HG03066 (cell line): Measurements from ENCODE around the gene FCN1.

Experiments used
- ATAC-seq: cut with Tn5 transposase; IDR thresholded peaks from one replicate; pipeline ENCODE4 v1.9.1; 2021; ENCODE audit warnings: low read depth; ENCODE audit not compliant: unreplicated experiment

Gene FCN1

DNA sequence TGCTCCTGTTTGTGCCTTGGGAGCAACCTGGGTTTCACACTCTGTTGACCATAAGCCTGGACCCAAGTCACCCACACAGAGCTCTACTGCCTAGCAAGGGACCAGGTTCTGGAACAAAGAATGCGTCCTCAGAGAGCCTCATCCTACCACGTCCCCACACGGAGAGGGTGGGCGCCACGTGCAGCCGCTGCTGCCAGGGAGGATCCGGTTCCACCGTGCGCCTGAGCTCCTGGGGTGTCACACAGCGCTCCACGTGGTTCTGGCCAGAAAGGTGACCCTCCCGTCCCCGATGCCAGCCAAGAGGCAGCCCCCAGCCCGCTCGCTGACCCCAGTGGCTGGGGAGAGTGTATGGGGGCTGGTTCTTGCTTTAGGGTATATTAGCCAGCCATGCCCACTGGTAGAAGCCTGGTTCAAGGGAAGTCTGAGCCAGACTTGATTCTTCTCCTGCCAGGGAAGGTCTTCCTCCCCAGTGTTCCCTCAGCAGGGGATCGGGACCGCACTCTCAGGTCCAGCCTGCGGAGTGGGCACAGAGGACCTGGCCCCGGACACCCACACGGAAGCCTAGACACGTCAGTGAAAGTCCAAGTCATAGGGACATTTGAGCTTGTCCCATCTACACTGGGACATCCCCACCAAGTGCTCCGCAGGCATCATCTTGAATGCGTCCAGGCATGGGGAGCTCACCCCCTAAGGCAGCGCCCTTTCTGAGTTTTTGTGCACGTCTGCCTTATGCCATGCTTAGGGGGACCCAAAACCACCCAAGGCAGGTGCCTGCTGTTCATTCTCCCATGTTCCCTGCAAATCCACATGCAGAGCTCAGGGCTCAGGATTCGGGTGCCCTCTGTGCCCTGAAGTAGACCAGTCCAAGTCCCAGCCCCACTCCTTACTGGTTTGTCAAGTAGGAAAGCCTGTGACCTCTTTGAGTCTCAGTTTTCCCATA is 2.4 kb downstream of the FCN1 start:
- ATAC-seq = no peak

DNA sequence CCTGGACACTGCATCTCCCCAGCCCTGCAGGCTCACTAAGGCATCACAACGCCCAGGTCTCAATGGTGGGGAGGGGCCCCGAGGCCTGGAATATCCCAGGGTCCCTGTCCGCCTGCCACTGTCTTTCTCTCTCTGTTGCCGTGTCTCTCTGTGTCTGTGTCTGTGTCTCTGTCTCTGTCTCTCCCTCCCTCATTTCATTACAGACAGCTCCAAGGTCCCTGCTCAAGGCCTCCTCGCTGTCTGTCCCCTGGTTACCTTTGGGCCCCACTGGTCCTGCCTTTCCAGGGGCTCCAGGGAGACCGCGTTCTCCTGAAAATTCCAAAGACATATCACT is 3.2 kb downstream of the FCN1 start:
- no peak for ATAC-seq

DNA sequence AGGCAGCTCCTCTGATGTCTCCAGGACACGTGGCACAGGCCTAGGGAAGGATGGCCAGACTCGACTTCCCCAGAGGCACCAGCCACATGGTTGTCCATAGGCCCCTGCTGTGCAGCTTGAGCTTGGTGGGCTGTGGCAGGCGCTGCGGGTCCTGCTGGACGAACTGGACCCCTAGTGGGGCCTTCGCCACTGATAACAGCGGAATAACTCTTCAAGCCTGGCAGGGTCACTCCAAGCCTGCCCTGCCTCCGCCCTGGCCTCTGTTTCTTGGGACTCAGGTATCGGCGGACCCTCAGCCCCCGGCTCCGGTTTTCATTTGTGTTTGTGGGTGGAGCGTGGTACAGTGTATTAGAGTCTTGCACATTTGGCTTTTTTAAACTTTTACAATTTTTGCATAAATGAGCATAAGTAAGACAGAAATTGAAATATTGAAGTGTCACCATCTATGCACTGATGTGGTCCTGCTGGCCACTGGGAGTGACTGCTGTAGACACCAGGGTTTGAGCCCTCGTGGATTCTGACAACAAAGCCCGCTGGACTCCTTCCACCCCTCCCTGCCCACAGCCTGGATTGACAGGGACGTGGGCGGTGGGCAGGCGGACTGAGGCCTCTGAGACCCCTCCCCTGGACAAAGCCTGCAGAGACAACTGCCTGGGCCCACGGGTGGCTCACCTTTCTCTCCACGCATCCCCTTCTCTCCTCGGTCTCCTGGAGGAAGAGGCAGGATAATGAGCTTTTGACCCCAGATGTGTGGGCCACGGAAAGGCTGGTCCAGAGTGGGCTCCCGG is 3.8 kb downstream of the FCN1 start:
- ATAC-seq = no peak

- ATAC-seq = no peak
Observed at GRCh38 chr9:134913041-134913712, 4.5 kb downstream of the FCN1 start.

- ATAC-seq = no peak
Observed at GRCh38 chr9:134912126-134912840, 5.4 kb downstream of the FCN1 start.

- no peak for ATAC-seq
Observed at GRCh38 chr9:134909511-134910481, 7.9 kb downstream of the FCN1 start.

GRCh38 chr9:134908524-134909309 is 9.0 kb downstream of the FCN1 start:
- ATAC-seq = no peak

DNA sequence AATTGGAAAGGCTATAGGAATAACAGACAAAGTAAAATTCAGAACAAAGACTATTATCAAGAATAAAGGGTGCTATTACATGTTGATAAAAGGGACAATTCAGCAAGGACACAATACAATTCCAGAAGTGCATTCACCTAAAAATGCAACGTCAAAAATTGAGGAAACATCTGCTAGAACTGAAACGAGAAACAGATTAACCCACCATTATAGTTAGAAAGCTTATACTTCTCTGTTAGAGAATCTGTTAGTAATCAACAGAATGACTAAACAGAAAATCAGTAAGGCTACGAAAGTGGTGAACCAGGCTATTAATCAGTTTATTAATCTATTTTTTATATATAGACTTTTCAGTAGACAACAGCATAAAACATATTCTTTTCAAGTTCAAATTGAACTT is 14.8 kb downstream of the FCN1 start:
- ATAC-seq = no peak

DNA sequence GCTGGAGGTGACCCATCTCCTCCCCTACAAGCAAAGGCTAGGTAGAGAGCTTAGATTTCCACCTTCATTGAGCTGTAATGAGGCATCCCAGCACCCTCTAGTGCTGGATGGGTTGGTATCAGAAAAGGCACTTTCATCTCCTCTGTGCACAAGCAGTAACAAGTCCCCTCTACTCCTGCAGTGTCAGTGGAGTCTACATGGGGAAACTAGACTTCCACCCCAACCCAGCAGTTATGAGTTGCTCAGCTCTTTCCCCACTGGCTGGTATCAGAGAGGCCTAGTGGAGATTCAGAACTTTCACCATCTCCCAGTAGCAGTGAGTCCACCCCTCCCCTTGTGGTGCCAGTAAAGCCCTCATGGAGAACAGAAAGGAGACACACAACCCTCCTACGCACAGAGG is 17.9 kb downstream of the FCN1 start:
- no peak for ATAC-seq

DNA sequence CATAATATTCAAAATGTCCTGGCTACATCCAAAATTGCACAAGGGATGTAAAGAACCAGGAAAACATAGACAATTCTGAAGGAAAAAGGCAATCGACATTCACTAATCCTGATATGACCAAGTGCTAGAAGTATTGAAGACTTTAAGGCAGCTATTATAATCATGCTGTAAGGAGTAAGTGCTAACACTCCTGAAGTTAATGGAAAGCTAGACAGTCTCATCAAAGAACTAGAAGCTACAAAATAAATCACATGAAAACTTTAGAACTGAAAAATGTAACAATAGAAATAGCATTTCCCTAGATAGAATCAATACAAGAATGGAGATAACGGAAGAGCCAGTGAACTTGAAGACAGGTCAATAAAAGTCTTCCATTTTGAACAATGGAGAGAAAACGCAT is 18.5 kb downstream of the FCN1 start:
- ATAC-seq = no peak

GRCh38 chr9:134898319-134898718 is 19.4 kb downstream of the FCN1 start:
- no peak for ATAC-seq

DNA sequence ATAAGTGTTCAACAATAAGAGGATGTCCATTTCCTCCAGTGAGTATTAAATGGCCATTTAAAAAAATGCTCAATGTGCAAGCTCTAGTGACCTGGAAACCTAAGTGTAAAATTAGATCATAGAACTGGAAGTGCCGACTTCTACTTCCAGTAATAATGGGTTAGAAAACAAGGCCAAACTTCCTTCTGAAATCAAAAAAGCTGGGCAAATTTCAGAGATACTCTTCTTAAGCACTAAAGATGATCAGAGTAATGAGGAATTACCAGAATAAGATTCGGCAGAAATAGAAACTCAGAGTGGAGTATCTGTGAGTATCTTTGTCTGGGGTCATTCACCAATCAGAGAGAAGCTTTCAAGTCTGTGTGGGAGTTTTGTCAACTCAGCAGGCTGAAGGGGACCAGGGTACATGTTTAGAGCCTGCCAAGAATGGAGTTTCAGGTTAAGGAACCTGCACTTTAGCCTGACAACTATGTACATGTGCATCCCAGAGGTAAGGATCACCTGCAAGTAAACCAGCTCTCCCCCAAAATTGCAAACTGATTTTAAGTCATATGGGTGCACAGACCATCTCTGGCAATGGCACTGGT is 20.0 kb downstream of the FCN1 start:
- no peak for ATAC-seq

GRCh38 chr9:134896834-134897583 is 20.7 kb downstream of the FCN1 start:
- no peak for ATAC-seq

- ATAC-seq = no peak
Observed at GRCh38 chr9:134895908-134896833, 21.5 kb downstream of the FCN1 start.

DNA sequence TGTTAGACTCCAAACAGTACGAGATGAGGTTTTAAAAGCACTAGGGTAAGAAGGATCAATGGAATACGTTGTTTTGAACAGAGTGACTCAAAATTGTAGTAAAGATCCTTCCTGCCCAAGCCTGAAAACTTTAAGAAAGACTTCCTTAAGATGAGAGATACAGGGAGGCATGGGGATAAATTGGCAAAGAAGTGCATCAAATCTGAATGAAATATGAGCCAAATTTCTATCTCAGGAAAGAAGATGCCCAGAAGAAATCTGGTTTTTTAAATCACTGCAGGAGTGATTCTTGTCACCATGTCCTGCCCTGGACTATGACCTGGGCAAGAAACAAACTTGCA is 22.2 kb downstream of the FCN1 start:
- no peak for ATAC-seq

GRCh38 chr9:134895097-134895496 is 22.6 kb downstream of the FCN1 start:
- ATAC-seq = no peak
